Activated CD8-positive, alpha-beta memory T cell treated with anti-CD3 and anti-CD28 coated beads, Interleukin-2, amount 50 U/mL, for 1 hour (primary cell): ENCODE measurements around the gene MT1M.
"Not testable (repeated sequence)": the region's sequence is repeated elsewhere in the genome, so short reads cannot be mapped to it uniquely, and the experiment has no call there.

Source experiments
- DNase-seq: peaks from one replicate; pipeline ENCODE4 v3.0.0-alpha.2; 2020; ENCODE audit errors: extremely low read depth

Gene MT1M

GRCh38 chr16:56608876-56609462 lies 23.5 kb upstream of the MT1M start:
- no peak for DNase-seq

GRCh38 chr16:56609463-56609921 lies 23.0 kb upstream of the MT1M start:
- DNase-seq = peak; percentile 64

GRCh38 chr16:56610017-56610608 lies 22.3 kb upstream of the MT1M start:
- no peak for DNase-seq

- DNase-seq = no peak
Observed at GRCh38 chr16:56610609-56611111, 21.8 kb upstream of the MT1M start.

GRCh38 chr16:56611281-56611833 lies 21.1 kb upstream of the MT1M start:
- DNase-seq = no peak

GRCh38 chr16:56613706-56614105 lies 18.8 kb upstream of the MT1M start:
- DNase-seq = no peak

- DNase-seq = no peak
Observed at GRCh38 chr16:56614549-56614991, 17.9 kb upstream of the MT1M start.

- no peak for DNase-seq
Observed at GRCh38 chr16:56615353-56615752, 17.1 kb upstream of the MT1M start.

GRCh38 chr16:56616608-56617211 lies 15.7 kb upstream of the MT1M start:
- DNase-seq = no peak

- no peak for DNase-seq
Observed at GRCh38 chr16:56617212-56618085, 15.0 kb upstream of the MT1M start.

GRCh38 chr16:56618138-56618537 lies 14.3 kb upstream of the MT1M start:
- DNase-seq = no peak

- no peak for DNase-seq
Observed at GRCh38 chr16:56620339-56620897, 12.0 kb upstream of the MT1M start.

- DNase-seq = not testable (repeated sequence)
Observed at GRCh38 chr16:56621665-56622445, 10.6 kb upstream of the MT1M start.

- not testable (repeated sequence) for DNase-seq
Observed at GRCh38 chr16:56623184-56623583, 9.3 kb upstream of the MT1M start.

- no peak for DNase-seq
Observed at GRCh38 chr16:56623637-56624036, 8.8 kb upstream of the MT1M start.

GRCh38 chr16:56625140-56625942 lies 7.1 kb upstream of the MT1M start, which contains the start of gene MT1E:
TSS of gene MT1E (plus strand) at chr16:56625781. CDS start at chr16:56625852, 71 bp downstream.
- no peak for DNase-seq

- no peak for DNase-seq
Observed at GRCh38 chr16:56625943-56626654, 6.4 kb upstream of the MT1M start.

- DNase-seq = no peak
Observed at GRCh38 chr16:56626685-56627084, 5.8 kb upstream of the MT1M start.
